ENCODE results near the gene HMCES.

DNA sequence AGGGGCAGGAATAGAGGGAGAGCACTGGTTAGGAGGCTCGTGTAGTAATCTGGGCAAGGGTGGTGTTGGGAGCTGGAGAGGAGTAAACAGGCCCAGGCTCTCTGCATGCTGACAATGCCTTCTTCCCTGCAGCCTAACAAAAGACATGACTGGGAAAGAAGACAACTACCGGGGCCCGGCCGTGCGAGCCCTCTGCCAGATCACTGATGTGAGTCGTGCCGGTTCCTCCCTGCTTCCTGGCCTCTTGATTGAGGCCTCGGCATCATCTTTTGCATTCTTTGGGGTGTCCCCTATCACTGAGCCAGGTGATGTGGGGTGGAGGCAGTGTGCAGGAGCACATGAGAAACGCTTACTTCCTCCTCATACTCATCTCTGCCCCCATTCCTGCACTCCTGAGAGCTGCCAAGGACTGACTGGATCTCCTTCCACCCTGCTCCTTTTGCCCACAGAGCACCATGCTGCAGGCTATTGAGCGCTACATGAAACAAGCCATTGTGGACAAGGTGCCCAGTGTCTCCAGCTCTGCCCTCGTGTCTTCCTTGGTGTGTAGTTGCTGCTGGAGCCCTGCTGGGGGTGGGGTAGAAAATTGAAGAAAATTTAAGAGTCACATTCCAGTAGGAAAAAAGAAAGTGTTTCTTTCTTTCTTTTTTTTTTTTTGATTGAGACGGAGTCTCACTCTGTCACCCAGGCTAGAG is 24.0 kb upstream of the HMCES start:
- TF ChIP-seq POLR2A (IDR thresholded peaks at IDR 0.05), result no peak
- TF ChIP-seq CTCF (IDR thresholded peaks at IDR 0.05), result no peak
